IPS-20b (cell line): Measurements from ENCODE around the gene PLEKHA7.

Experiments used
- H3K27ac ChIP-seq: one replicate; pipeline ENCODE4 v1.5.1; 2013; ENCODE audit warnings: low read length
- H3K27me3 ChIP-seq: 2 replicates; pipeline ENCODE4 v1.6.1; 2013; ENCODE audit warnings: mild to moderate bottlenecking, low read length, inconsistent platforms; ENCODE audit not compliant: insufficient read depth
- H3K36me3 ChIP-seq: 2 replicates; pipeline ENCODE4 v1.6.1; 2013; ENCODE audit warnings: low read depth, mild to moderate bottlenecking, inconsistent platforms, low read length, moderate library complexity; ENCODE audit not compliant: insufficient read depth
- H3K4me1 ChIP-seq: 2 replicates; pipeline ENCODE4 v1.6.1; 2013; ENCODE audit warnings: mild to moderate bottlenecking, control low read depth, inconsistent platforms, low read length, moderate library complexity; ENCODE audit not compliant: insufficient read depth
- H3K4me3 ChIP-seq: 2 replicates; pipeline ENCODE4 v1.5.1; 2013; ENCODE audit warnings: mild to moderate bottlenecking, low read length, inconsistent platforms
- H3K9ac ChIP-seq: 2 replicates; pipeline ENCODE4 v1.6.1; 2013; ENCODE audit warnings: low read depth, mild to moderate bottlenecking, inconsistent platforms, low read length, moderate library complexity
- H3K9me3 ChIP-seq: 2 replicates; pipeline ENCODE4 v1.6.1; 2013; ENCODE audit warnings: mild to moderate bottlenecking, low read depth, low read length, inconsistent platforms; ENCODE audit not compliant: insufficient read depth

PLEKHA7 gene

GRCh38 chr11:16844268-16844771 lies 169.9 kb downstream of the PLEKHA7 start:
- Histone ChIP-seq H3K27me3 (no peaks in the 10 kb centered on the region), H3K4me3 (no peak overlapping the region), H3K36me3 (peaks cover 17% of the 10 kb centered on the region; the same call in 1 of the 2 replicates), H3K9me3 (no peaks in the 10 kb centered on the region), H3K4me1 (no peaks in the 10 kb centered on the region), H3K9ac (no peak overlapping the region), H3K27ac (no peak overlapping the region)

GRCh38 chr11:16843294-16843693 lies 170.9 kb downstream of the PLEKHA7 start:
- Histone ChIP-seq H3K4me3 (no peak overlapping the region), H3K27me3 (no peaks in the 10 kb centered on the region), H3K36me3 (peaks cover 17% of the 10 kb centered on the region; the same call in 1 of the 2 replicates), H3K27ac (no peak overlapping the region), H3K9me3 (no peaks in the 10 kb centered on the region), H3K4me1 (no peaks in the 10 kb centered on the region), H3K9ac (no peak overlapping the region)

GRCh38 chr11:16841984-16842383 lies 172.2 kb downstream of the PLEKHA7 start:
- H3K27me3 ChIP-seq = no peaks in the 10 kb centered on the region
- no peaks in the 10 kb centered on the region for H3K9me3 ChIP-seq
- H3K36me3 ChIP-seq = peaks cover 17% of the 10 kb centered on the region; the same call in 1 of the 2 replicates
- no peak overlapping the region for H3K9ac ChIP-seq
- H3K27ac ChIP-seq = no peak overlapping the region
- no peaks in the 10 kb centered on the region for H3K4me1 ChIP-seq
- no peak overlapping the region for H3K4me3 ChIP-seq

GRCh38 chr11:16841481-16841880 lies 172.7 kb downstream of the PLEKHA7 start:
- Histone ChIP-seq H3K27ac (no peak overlapping the region), H3K36me3 (peaks cover 17% of the 10 kb centered on the region; the same call in 1 of the 2 replicates), H3K9me3 (no peaks in the 10 kb centered on the region), H3K4me3 (no peak overlapping the region), H3K27me3 (no peaks in the 10 kb centered on the region), H3K9ac (no peak overlapping the region), H3K4me1 (no peaks in the 10 kb centered on the region)

GRCh38 chr11:16840951-16841350 lies 173.3 kb downstream of the PLEKHA7 start:
- Histone ChIP-seq H3K27me3 (no peaks in the 10 kb centered on the region), H3K4me3 (no peak overlapping the region), H3K9me3 (no peaks in the 10 kb centered on the region), H3K4me1 (no peaks in the 10 kb centered on the region), H3K27ac (no peak overlapping the region), H3K36me3 (peaks cover 17% of the 10 kb centered on the region; the same call in 1 of the 2 replicates), H3K9ac (no peak overlapping the region)

- no peak overlapping the region for H3K27ac ChIP-seq
- no peaks in the 10 kb centered on the region for H3K27me3 ChIP-seq
- H3K9ac ChIP-seq = no peak overlapping the region
- H3K9me3 ChIP-seq = no peaks in the 10 kb centered on the region
- peaks cover 17% of the 10 kb centered on the region; the same call in 1 of the 2 replicates for H3K36me3 ChIP-seq
- no peak overlapping the region for H3K4me3 ChIP-seq
- no peaks in the 10 kb centered on the region for H3K4me1 ChIP-seq
Observed at GRCh38 chr11:16839821-16840220, 174.4 kb downstream of the PLEKHA7 start.

GRCh38 chr11:16834384-16834783 lies 179.8 kb downstream of the PLEKHA7 start:
- Histone ChIP-seq H3K4me3 (no peak overlapping the region), H3K4me1 (peaks cover 2% of the 10 kb centered on the region; the same call in 1 of the 2 replicates), H3K9ac (no peak overlapping the region), H3K9me3 (no peaks in the 10 kb centered on the region), H3K36me3 (no peaks in the 10 kb centered on the region; the same call in 1 of the 2 replicates), H3K27ac (no peak overlapping the region), H3K27me3 (no peaks in the 10 kb centered on the region)

- Histone ChIP-seq H3K9me3 (no peaks in the 10 kb centered on the region), H3K36me3 (no peaks in the 10 kb centered on the region; the same call in none of the 2 replicates), H3K27ac (no peak overlapping the region), H3K9ac (no peak overlapping the region), H3K4me3 (no peak overlapping the region), H3K27me3 (no peaks in the 10 kb centered on the region), H3K4me1 (peaks cover 2% of the 10 kb centered on the region; the same call in 1 of the 2 replicates)
Observed at GRCh38 chr11:16833026-16833425, 181.2 kb downstream of the PLEKHA7 start.

- Histone ChIP-seq H3K36me3 (no peaks in the 10 kb centered on the region; the same call in none of the 2 replicates), H3K9ac (no peak overlapping the region), H3K4me1 (peaks cover 2% of the 10 kb centered on the region; the same call in 1 of the 2 replicates), H3K9me3 (no peaks in the 10 kb centered on the region), H3K27ac (no peak overlapping the region), H3K4me3 (no peak overlapping the region), H3K27me3 (no peaks in the 10 kb centered on the region)
Observed at GRCh38 chr11:16832193-16832539, 182.0 kb downstream of the PLEKHA7 start.

GRCh38 chr11:16831316-16832192 lies 182.7 kb downstream of the PLEKHA7 start:
- Histone ChIP-seq H3K9ac (no peak overlapping the region), H3K36me3 (no peaks in the 10 kb centered on the region; the same call in none of the 2 replicates), H3K27me3 (no peaks in the 10 kb centered on the region), H3K27ac (no peak overlapping the region), H3K4me3 (no peak overlapping the region), H3K4me1 (peaks cover 2% of the 10 kb centered on the region; the same call in 1 of the 2 replicates), H3K9me3 (no peaks in the 10 kb centered on the region)

GRCh38 chr11:16827139-16827538 lies 187.1 kb downstream of the PLEKHA7 start:
- H3K9ac ChIP-seq = no peak overlapping the region
- H3K4me3 ChIP-seq = no peak overlapping the region
- H3K36me3 ChIP-seq = peaks cover 10% of the 10 kb centered on the region
- H3K27ac ChIP-seq = no peak overlapping the region
- peaks cover 2% of the 10 kb centered on the region; the same call in 1 of the 2 replicates for H3K4me1 ChIP-seq
- no peaks in the 10 kb centered on the region for H3K27me3 ChIP-seq
- no peaks in the 10 kb centered on the region for H3K9me3 ChIP-seq

- no peaks in the 10 kb centered on the region for H3K27me3 ChIP-seq
- H3K4me1 ChIP-seq = no peaks in the 10 kb centered on the region
- peaks cover 10% of the 10 kb centered on the region; the same call in 1 of the 2 replicates for H3K36me3 ChIP-seq
- no peaks in the 10 kb centered on the region for H3K9me3 ChIP-seq
- H3K27ac ChIP-seq = no peak overlapping the region
- no peak overlapping the region for H3K4me3 ChIP-seq
- no peak overlapping the region for H3K9ac ChIP-seq
Observed at GRCh38 chr11:16825968-16826367, 188.2 kb downstream of the PLEKHA7 start.
